HG02973 (cell line): ENCODE data around the gene ATP1A2.

Source experiments
- ATAC-seq: cut with Tn5 transposase; IDR thresholded peaks from one replicate; pipeline ENCODE4 v1.9.1; 2021; ENCODE audit warnings: moderate library complexity; ENCODE audit not compliant: unreplicated experiment

ATP1A2 gene

DNA sequence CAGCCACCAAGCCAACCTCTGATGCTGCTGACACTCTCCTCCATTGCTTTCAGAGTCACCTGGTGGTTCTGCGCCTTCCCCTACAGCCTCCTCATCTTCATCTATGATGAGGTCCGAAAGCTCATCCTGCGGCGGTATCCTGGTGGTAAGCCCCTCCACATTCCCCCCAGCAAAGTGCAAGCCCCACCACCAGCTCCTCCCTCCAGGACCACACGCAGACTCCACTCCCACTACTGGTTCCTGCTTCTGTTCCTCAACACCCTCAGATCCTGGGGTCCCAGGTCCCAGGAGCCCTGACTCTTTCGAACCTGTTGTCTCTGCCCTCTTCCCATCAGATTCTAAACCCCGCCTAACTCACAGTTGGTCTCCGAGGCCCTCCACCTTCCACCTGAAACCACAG, 24.3 kb downstream of the ATP1A2 start:
- ATAC-seq = no peak

DNA sequence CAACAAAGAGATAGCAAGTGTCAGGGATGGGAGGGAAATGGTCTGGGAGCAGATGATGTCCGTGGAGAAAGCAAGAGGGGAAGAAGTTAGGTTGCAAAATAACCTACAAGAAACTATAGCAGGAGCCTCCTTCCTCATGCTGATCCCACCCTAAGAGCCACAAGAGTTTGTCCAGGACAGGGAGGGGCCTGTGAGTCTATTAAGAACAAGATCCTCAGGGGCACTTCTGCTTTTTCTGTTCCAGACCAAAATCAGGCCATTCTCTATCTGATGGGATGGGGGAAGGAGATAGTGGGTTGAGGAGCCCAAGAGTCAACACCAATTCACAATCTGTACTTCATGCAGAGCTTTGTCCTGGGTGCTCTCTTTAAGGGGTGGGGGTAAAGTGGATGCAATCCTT, 28.1 kb downstream of the ATP1A2 start:
- no peak for ATAC-seq

GRCh38 chr1:160144921-160145320, 29.4 kb downstream of the ATP1A2 start:
- no peak for ATAC-seq

DNA sequence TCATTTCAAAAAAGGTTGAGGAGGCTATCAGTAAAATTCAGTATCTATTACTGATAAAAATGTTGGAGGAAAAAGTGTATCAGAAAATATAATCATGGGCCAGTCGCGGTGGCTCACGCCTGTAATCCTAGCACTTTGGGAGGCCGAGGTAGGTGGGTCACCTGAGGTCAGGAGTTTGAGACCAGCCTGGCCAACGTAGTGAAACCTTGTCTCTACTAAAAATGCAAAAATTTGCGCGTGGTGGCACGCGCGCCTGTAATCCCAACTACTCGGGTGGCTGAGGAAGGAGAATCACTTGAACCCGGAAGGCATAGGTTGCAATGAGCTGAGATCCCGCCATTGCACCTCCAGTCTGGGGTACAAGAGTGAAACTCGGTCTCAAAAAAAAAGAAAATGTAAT, 30.5 kb downstream of the ATP1A2 start:
- no peak for ATAC-seq

DNA sequence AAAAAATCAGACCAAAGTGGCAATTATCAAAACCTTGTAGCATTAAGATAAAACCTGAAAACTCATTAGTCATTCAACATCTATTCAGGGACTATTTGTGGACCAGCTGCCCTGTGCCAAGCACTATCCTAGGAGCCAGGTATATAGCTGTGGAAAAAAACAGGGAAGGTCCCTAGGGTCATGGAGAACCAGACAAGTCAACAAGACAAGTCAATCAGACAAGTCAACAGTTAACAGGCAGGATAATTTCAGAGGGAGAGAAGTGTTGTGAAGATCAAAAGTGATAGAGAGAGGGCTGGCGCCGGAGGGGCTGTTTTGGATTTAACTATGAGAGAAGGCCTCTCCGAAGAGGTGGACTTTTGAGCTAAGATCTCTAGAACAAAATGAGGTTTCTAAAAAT, 32.6 kb downstream of the ATP1A2 start:
- ATAC-seq = no peak

GRCh38 chr1:160149233-160149632, 33.7 kb downstream of the ATP1A2 start:
- ATAC-seq = no peak

- ATAC-seq = no peak
Measured at GRCh38 chr1:160149716-160150115, 34.2 kb downstream of the ATP1A2 start.

GRCh38 chr1:160151303-160151702, 35.7 kb downstream of the ATP1A2 start, which contains the start of gene ATP1A4:
Gene ATP1A4 (plus strand): TSS chr1:160151603. CDS start chr1:160152041, 438 bp downstream.
- ATAC-seq = no peak

- ATAC-seq = no peak
Measured at GRCh38 chr1:160154790-160155189, 39.2 kb downstream of the ATP1A2 start.

DNA sequence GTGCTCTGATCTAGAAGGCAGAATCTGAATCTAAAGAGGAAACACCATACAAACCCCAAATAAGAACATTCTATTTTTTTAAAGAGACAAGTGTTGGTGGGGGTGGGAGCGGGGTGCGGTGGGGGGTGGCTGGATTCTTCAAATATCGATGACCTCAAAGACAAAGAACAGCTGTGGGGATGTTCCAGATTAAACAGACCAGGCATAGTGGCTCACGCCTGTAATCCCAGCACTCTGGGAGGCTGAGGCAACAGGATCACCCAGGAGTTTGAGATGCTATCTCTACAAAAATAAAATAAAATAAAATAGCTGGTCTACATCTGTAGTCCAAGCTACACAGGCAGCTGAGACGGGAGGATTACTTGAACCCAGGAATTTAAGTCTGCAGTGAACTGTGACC, 40.8 kb downstream of the ATP1A2 start:
- ATAC-seq = no peak

- ATAC-seq = no peak
Measured at GRCh38 chr1:160157174-160157573, 41.6 kb downstream of the ATP1A2 start.

DNA sequence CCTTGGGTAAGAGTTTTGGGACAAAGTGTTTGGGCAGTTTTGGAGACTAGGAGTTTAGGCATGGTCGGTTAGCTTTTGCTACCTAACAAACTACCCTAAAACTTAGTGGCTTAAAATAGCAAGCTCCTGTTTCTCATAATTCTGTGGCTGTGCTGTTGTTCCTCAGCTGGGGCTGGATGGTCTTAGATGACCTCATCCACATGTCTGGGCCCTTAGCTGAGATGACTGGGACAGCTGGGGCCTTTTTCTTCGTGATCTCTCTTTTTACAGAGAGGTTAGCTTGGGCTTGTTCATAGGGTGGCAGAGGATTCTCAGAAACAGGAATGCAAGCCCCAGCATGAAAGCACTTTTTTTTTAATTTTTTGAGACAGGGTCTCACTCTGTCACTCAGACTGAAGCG, 42.5 kb downstream of the ATP1A2 start:
- no peak for ATAC-seq

GRCh38 chr1:160158534-160158933, 43.0 kb downstream of the ATP1A2 start:
- no peak for ATAC-seq

- ATAC-seq = no peak
Measured at GRCh38 chr1:160159846-160160245, 44.3 kb downstream of the ATP1A2 start.

DNA sequence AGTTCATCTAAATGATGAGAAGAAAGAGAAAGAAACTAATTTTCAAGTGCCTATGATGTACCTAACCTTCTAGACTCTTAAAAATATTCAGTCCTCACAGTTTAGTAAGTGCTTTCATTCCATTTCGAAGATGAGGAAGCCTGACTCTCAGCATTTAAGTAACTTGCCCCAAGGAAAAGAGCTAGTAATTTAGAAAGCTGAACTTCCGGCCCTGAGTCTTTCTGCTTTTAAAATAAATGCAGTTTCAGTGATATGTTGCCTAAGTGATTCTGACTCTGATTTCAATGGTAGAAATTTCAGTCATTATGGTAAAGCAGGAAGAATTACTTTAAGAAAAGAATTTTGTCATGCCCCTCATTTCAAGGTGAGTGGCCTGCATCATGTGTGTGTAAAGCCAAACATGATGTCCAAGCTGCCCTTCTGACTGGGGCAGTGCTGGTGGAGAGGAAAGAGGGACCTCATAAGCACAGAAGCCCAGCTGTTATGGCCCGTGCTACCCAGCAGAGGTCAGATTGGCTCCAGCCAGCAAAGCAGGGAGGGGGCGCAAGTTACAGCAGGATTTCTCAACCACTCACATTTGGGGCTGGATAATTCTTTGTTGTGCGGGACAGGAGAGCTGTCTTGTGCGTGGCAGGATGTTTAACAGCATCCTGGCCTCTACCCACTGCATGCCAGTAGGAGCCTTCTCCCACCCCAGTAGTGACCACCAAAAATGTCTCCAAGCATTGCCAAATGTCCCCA, 46.6 kb downstream of the ATP1A2 start:
- no peak for ATAC-seq

DNA sequence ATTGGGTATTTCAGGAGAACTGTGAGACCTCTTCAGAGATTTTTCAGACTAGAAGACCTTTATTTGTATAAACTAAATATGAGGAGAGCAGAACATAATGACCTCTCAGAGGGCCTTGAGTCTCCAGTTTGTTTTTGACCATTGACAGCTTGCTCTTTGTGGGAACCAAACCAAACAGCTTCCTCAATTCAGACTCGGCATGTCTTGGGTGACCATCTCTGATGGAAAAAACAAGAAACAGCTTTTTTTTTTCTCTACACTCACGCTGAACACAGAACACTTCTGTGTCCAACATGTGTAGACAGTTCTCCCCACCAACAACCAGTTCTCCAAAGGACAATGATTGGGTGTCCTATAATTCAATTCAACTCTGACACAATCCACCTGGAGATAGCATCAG, 47.4 kb downstream of the ATP1A2 start:
- ATAC-seq = no peak

DNA sequence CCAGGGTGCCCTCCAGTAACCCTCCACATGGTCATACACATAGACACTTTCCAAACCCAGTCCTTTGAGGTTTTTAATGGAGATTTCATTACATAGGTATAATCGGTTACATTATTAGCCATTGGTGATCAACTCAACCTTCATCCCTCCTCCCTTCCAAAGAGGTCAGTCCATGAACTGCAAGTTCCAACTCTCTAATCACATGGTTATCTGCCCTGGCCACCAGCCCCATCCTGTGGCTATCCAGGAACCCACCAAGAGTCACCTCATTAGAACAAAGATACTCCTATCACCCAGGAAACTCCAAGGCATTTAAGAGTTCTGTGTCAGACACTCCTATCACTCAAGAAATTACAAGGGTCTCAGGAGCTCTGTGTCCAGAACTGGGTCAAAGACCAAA, 48.1 kb downstream of the ATP1A2 start:
- no peak for ATAC-seq

- ATAC-seq = no peak
Measured at GRCh38 chr1:160164121-160164520, 48.6 kb downstream of the ATP1A2 start.

- no peak for ATAC-seq
Measured at GRCh38 chr1:160166166-160166868, 50.8 kb downstream of the ATP1A2 start.

GRCh38 chr1:160167056-160167455, 51.5 kb downstream of the ATP1A2 start:
- no peak for ATAC-seq

GRCh38 chr1:160167580-160167979, 52.0 kb downstream of the ATP1A2 start:
- ATAC-seq = no peak

- ATAC-seq = no peak
Measured at GRCh38 chr1:160168016-160168415, 52.5 kb downstream of the ATP1A2 start.
